Pancreas (tissue), 10 donors: ENCODE data around the gene CMIP. TPM values are rescaled to one million over a fixed set of nuclear protein-coding genes. Genes with fewer than 3 reads are reported as not detected.
A peak's percentile ranks its signal among the peaks of the same experiment; 100 is the strongest.

Experiments
- ATAC-seq, 4 donors: fragments of 200-7000 bp; cut with Tn5 transposase; one replicate each; pipeline versions ENCODE4 v1.8.0 to v1.9.1; 2020; ENCODE audit warnings: mild to moderate bottlenecking in 4 of 4, moderate library complexity in 4 of 4
- DNase-seq, 6 donors: peaks; one replicate each; pipeline ENCODE4 v3.0.0-alpha.2; 2020
- FAIRE-seq: peaks from 2 replicates; lab custom pipeline; 2012; peaks lifted over from hg19 to GRCh38; lab: Jason Lieb, UNC
- H3K27ac ChIP-seq, 4 donors: fragments of 200-600 bp; sonication (generic); 1 replicate in 3 of 4; 2 replicates in 1 of 4; pipeline versions ENCODE4 v1.5.0 to v1.8.0; 2020
- H3K27me3 ChIP-seq, 4 donors: fragments of 200-600 bp; one replicate each; pipeline ENCODE4 v1.8.0; 2021
- H3K36me3 ChIP-seq, 3 donors: fragments of 200-600 bp; sonication (generic) in 1 of 3; one replicate each; pipeline versions ENCODE4 v1.5.0 to v1.8.0; 2020 to 2021
- H3K4me1 ChIP-seq, 3 donors: fragments of 200-600 bp; one replicate each; pipeline ENCODE4 v1.8.0; 2021
- H3K4me3 ChIP-seq, 4 donors: fragments of 200-600 bp; sonication (generic) in 2 of 4; one replicate each; pipeline versions ENCODE4 v1.5.0 to v1.8.0; 2020 to 2021
- H3K9me3 ChIP-seq, 4 donors: fragments of 200-600 bp; one replicate each; pipeline ENCODE4 v1.8.0; 2021
- CTCF ChIP-seq, 4 donors: fragments of 200-600 bp; sonication (generic) in 3 of 4; IDR thresholded peaks; one replicate each; pipeline versions ENCODE4 v1.5.0 to v1.8.0; 2021; ENCODE audit warnings: antibody characterized with exemption in 4 of 4
- WGBS, 2 donors: extraction: QIAGEN DNeasy Blood & Tissue Kit; methylation state at CpG; one replicate each; pipeline ENCODE4 v1.1.7; 2013; 5-methylcytosine and 5-hydroxymethylcytosine counted together
- intact Hi-C, 3 donors: fragments of 100-400 bp; cut with DNase I; formaldehyde crosslinking; loops; one replicate each; pipeline versions ENCODE4 v1.11.1 to v1.14.2; 2022
- polyA plus RNA-seq, 2 donors: library from polyadenylated mRNA; stranded (reverse); fragments of 200-250 nt; gene quantifications; one replicate each; pipeline ENCODE4 v1.2.3, GENCODE V29; 2013
- total RNA-seq, 6 donors: library from RNA; stranded (reverse); fragmentation: NEBNext Ultra II Directional in 4 of 6; extraction: Animal tissue kit (Norgen Biotek cat#: 25700) in 4 of 6; gene quantifications; one replicate each; pipeline versions ENCODE4 v1.2.1 to v1.2.4, GENCODE V29; 2021 to 2023
- donor health status: healthy with polysubstance abuse.
- donor health status: DM: no; HTN: no; CAD: no; lungs with moderate emphysema.
- donor health status: DM: no; HTN: no; CAD: no.
- donor health status: control.
- donor health status: control.
- donor health status: Bipolar disorder and iron deficiency.
- donor health status: DM: yes; HTN: yes; CAD: no.
- donor health status: DM: no; HTN: no; CAD: no.
- donor health status: DM: no; HTN: no; CAD: no.
- donor health status: DM: yes; HTN: yes; CAD: no.

The CMIP gene
- total and polyA plus RNA-seq, 8 donors, result 9.7 to 37.0 (median 21.5) TPM

GRCh38 chr16:81707411-81708265 is 263.0 kb downstream of the CMIP start:
- Histone ChIP-seq H3K36me3 (peaks cover 0 to 23% (median 0%) of the 10 kb centered on the region in 3 donors), H3K27ac (peak overlapping the region in 2 of 4 donors; percentile 64 to 71), H3K4me3 (no peak overlapping the region), H3K9me3 (no peaks in the 10 kb centered on the region), H3K27me3 (no peaks in the 10 kb centered on the region), H3K4me1 (peaks cover 0 to 16% (median 14%) of the 10 kb centered on the region in 3 donors)
- no peak for TF ChIP-seq CTCF (IDR thresholded peaks at IDR 0.05)
- DNase-seq (peak; percentile 75 to 92 (median 86)), ATAC-seq (peak; percentile 75 to 83 (median 78)), FAIRE-seq (no peak)
- intact Hi-C loops, result loop anchor here in 1 of 3 donors (10.0 kb wide), 1 partner anchor 313 kb away; no protein-coding TSS in a partner anchor
- WGBS, 2 donors, result 56 to 62% methylated on average over 25 to 27 of the region's 27 CpGs

GRCh38 chr16:81708266-81709015 is 263.8 kb downstream of the CMIP start:
- peaks cover 0 to 16% (median 14%) of the 10 kb centered on the region in 3 donors for H3K4me1 ChIP-seq
- TF ChIP-seq CTCF (IDR thresholded peaks at IDR 0.05), result no peak
- intact Hi-C loops, result loop anchor here in 1 of 3 donors (10.0 kb wide), 1 partner anchor 314 kb away; no protein-coding TSS in a partner anchor
- no peaks in the 10 kb centered on the region for H3K9me3 ChIP-seq
- DNase-seq (peak; percentile 72 to 85 (median 80)), ATAC-seq (peak; percentile 84 to 93 (median 87)), FAIRE-seq (no peak)
- 48 to 55% methylated on average over 11 of the region's 11 CpGs for WGBS, 2 donors
- H3K36me3 ChIP-seq, result peaks cover 0 to 23% (median 0%) of the 10 kb centered on the region in 3 donors
- H3K27ac ChIP-seq, result peak overlapping the region in 2 of 4 donors; percentile 64 to 71
- H3K27me3 ChIP-seq, result no peaks in the 10 kb centered on the region
- H3K4me3 ChIP-seq, result no peak overlapping the region

- peak overlapping the region in 1 of 4 donors; percentile 71 for H3K27ac ChIP-seq
- H3K36me3 ChIP-seq, result peaks cover 0 to 23% (median 0%) of the 10 kb centered on the region in 3 donors
- H3K9me3 ChIP-seq, result no peaks in the 10 kb centered on the region
- FAIRE-seq, result no peak
- no peak overlapping the region for H3K4me3 ChIP-seq
- no peak for TF ChIP-seq CTCF (IDR thresholded peaks at IDR 0.05)
- 84 to 86% methylated on average over 21 of the region's 21 CpGs for WGBS, 2 donors
- intact Hi-C loops, result loop anchor here in 1 of 3 donors (10.0 kb wide), 1 partner anchor 314 kb away; no protein-coding TSS in a partner anchor
- peaks cover 0 to 16% (median 14%) of the 10 kb centered on the region in 3 donors for H3K4me1 ChIP-seq
- no peak for ATAC-seq
- DNase-seq, result no peak
- H3K27me3 ChIP-seq, result no peaks in the 10 kb centered on the region
These were observed 264.6 kb downstream of the CMIP start for GRCh38 chr16:81709016-81709900.

- no peak for TF ChIP-seq CTCF (IDR thresholded peaks at IDR 0.05)
- intact Hi-C loops, result no loop called here
- 91 to 93% methylated on average over 20 of the region's 20 CpGs for WGBS, 2 donors
- no peak for FAIRE-seq
- no peak for ATAC-seq
- Histone ChIP-seq H3K27ac (no peak overlapping the region), H3K9me3 (no peaks in the 10 kb centered on the region), H3K4me1 (peaks cover 0 to 16% (median 14%) of the 10 kb centered on the region in 3 donors), H3K27me3 (no peaks in the 10 kb centered on the region), H3K36me3 (peaks cover 0 to 19% (median 0%) of the 10 kb centered on the region in 3 donors), H3K4me3 (no peak overlapping the region)
- no peak for DNase-seq
These were observed 265.4 kb downstream of the CMIP start for GRCh38 chr16:81710044-81710443.
